ENCODE data around the gene FLVCR1. TPM values are rescaled to one million over a fixed set of nuclear protein-coding genes. Genes with fewer than 3 reads are reported as not detected.

The FLVCR1 gene
- total RNA-seq, 1 experiment from 2014 or later, result 26.4 TPM

GRCh38 chr1:212926372-212926771 is 68.3 kb downstream of the FLVCR1 start:
- CTCF ChIA-PET, result no interaction called here
- POLR2A ChIA-PET (ENCODE audit: low non-redundant PET), result no interaction called here
- Histone ChIP-seq H3K4me3 (ENCODE audit: low read depth, low read length, poor library complexity, severe bottlenecking) (no peak overlapping the region), H3K4me1 (ENCODE audit: insufficient read depth, low read length, poor library complexity, severe bottlenecking) (no peaks in the 10 kb centered on the region), H3K36me3 (ENCODE audit: insufficient read depth, low read length, poor library complexity, severe bottlenecking) (no peaks in the 10 kb centered on the region), H3K27me3 (replicated peaks; ENCODE audit: insufficient read depth, low read depth, low read length, poor library complexity) (no peaks in the 10 kb centered on the region), H3K9me3 (ENCODE audit: low read depth, low read length, poor library complexity, severe bottlenecking) (no peaks in the 10 kb centered on the region), H3K27ac (ENCODE audit: low read depth, low read length, poor library complexity, severe bottlenecking) (no peak overlapping the region)
- no peak for DNase-seq (ENCODE audit: low spot score)
- intact Hi-C loops (cut with micrococcal nuclease; ENCODE audit: unreplicated experiment), result no loop called here
- BruUV-seq (replicated peaks), result no TSS peak
- no peak for TF ChIP-seq EZH2 (IDR thresholded peaks at IDR 0.05; ENCODE audit: borderline replicate concordance, low read depth, low read length, poor library complexity, severe bottlenecking)
- no peak for TF ChIP-seq CTCF (conservative IDR thresholded peaks at IDR 0.05; ENCODE audit: low read depth, low read length)

- no peaks in the 10 kb centered on the region for H3K4me1 ChIP-seq (ENCODE audit: insufficient read depth, low read length, poor library complexity, severe bottlenecking)
- intact Hi-C loops (cut with micrococcal nuclease; ENCODE audit: unreplicated experiment), result no loop called here
- CTCF ChIA-PET, result no interaction called here
- no peaks in the 10 kb centered on the region for H3K27me3 ChIP-seq (replicated peaks; ENCODE audit: insufficient read depth, low read depth, low read length, poor library complexity)
- no peak overlapping the region for H3K4me3 ChIP-seq (ENCODE audit: low read depth, low read length, poor library complexity, severe bottlenecking)
- H3K36me3 ChIP-seq (ENCODE audit: insufficient read depth, low read length, poor library complexity, severe bottlenecking), result no peaks in the 10 kb centered on the region
- BruUV-seq (replicated peaks), result no TSS peak
- no peak overlapping the region for H3K27ac ChIP-seq (ENCODE audit: low read depth, low read length, poor library complexity, severe bottlenecking)
- no peak for DNase-seq (ENCODE audit: low spot score)
- H3K9me3 ChIP-seq (ENCODE audit: low read depth, low read length, poor library complexity, severe bottlenecking), result no peaks in the 10 kb centered on the region
- TF ChIP-seq EZH2 (IDR thresholded peaks at IDR 0.05; ENCODE audit: borderline replicate concordance, low read depth, low read length, poor library complexity, severe bottlenecking) (no peak), CTCF (conservative IDR thresholded peaks at IDR 0.05; ENCODE audit: low read depth, low read length) (no peak)
- POLR2A ChIA-PET (ENCODE audit: low non-redundant PET), result no interaction called here
Observed at GRCh38 chr1:212928323-212929291, 70.5 kb downstream of the FLVCR1 start.

GRCh38 chr1:212930986-212931678 is 73.1 kb downstream of the FLVCR1 start:
- no peak overlapping the region for H3K4me3 ChIP-seq (ENCODE audit: low read depth, low read length, poor library complexity, severe bottlenecking)
- BruUV-seq (replicated peaks), result no TSS peak
- H3K4me1 ChIP-seq (ENCODE audit: insufficient read depth, low read length, poor library complexity, severe bottlenecking), result no peaks in the 10 kb centered on the region
- ChIA-PET POLR2A (ENCODE audit: low non-redundant PET) (no interaction called here), CTCF (no interaction called here)
- H3K9me3 ChIP-seq (ENCODE audit: low read depth, low read length, poor library complexity, severe bottlenecking), result no peaks in the 10 kb centered on the region
- no peak for TF ChIP-seq EZH2 (IDR thresholded peaks at IDR 0.05; ENCODE audit: borderline replicate concordance, low read depth, low read length, poor library complexity, severe bottlenecking)
- TF ChIP-seq CTCF (conservative IDR thresholded peaks at IDR 0.05; ENCODE audit: low read depth, low read length), result no peak
- no peak for DNase-seq (ENCODE audit: low spot score)
- H3K27ac ChIP-seq (ENCODE audit: low read depth, low read length, poor library complexity, severe bottlenecking), result no peak overlapping the region
- no peaks in the 10 kb centered on the region for H3K27me3 ChIP-seq (replicated peaks; ENCODE audit: insufficient read depth, low read depth, low read length, poor library complexity)
- intact Hi-C loops (cut with micrococcal nuclease; ENCODE audit: unreplicated experiment), result no loop called here
- no peaks in the 10 kb centered on the region for H3K36me3 ChIP-seq (ENCODE audit: insufficient read depth, low read length, poor library complexity, severe bottlenecking)

Data from A673 (cell line).